ENCODE data around the gene METRNL.
"Not testable (repeated sequence)": the region's sequence is repeated elsewhere in the genome, so short reads cannot be mapped to it uniquely, and the experiment has no call there.

Gene METRNL

DNA sequence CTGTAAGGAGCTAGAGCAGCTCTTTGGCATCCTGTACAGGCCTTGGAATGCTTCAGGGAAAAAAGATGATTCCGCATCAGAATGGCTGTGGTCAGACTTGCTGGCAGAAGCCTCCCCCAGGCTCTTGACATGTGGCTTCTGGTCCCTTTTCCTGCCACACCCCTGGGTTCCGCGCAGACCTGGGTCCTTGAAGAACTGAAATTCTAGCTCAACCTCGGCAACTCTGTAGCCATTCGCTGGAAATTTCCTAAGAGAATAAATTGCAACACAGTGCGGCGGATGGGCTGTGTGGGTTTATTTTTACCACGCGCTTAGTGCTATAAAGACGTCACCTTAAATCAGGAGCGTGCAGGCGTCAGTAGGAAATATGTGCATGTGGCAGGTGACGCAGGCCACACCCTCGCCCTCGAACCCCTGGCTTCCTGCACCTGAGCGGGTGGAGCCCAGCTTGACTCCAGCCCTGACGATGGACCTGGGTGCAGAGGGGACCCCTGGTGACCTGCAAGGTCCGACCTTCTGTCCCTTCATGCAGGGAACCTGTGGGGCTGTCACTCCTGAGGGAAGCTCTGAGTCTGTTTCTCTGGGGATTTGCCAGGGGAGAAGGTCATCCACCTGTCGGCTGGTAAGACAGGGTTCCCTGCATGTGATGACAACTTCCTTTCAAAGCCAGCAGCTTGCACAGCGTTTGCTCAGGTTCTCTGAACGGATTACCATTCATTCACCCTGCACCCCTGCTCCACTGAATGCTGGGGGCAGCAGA is 46.3 kb downstream of the METRNL start:
- DNase-seq: no peak

DNA sequence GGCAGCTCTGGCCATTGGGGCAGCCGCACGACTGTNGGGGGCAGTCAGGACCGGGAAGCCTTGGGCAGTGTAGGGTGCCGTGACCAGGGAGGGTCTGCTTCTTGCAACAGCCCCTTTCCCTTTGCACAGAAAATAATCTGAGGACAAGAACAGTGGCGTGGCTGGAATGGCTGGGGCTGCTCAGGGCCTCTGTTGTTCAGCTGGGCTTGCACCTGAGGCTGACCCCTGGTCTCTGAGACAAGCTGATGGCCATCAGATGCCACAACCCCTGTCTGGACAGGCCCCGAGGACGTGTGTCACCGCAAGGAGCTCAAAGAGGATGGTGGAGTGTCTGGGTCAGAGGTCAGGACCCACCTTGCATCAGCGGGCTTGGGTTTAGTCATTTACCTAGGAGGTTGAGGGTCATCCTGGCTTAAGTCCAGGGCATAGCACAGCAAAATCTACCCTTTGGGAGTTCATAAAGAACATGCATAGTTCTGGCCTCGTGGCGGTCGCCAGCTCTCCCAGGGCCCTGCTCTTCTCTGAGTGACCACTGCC is 46.9 kb downstream of the METRNL start:
- no peak for DNase-seq

DNA sequence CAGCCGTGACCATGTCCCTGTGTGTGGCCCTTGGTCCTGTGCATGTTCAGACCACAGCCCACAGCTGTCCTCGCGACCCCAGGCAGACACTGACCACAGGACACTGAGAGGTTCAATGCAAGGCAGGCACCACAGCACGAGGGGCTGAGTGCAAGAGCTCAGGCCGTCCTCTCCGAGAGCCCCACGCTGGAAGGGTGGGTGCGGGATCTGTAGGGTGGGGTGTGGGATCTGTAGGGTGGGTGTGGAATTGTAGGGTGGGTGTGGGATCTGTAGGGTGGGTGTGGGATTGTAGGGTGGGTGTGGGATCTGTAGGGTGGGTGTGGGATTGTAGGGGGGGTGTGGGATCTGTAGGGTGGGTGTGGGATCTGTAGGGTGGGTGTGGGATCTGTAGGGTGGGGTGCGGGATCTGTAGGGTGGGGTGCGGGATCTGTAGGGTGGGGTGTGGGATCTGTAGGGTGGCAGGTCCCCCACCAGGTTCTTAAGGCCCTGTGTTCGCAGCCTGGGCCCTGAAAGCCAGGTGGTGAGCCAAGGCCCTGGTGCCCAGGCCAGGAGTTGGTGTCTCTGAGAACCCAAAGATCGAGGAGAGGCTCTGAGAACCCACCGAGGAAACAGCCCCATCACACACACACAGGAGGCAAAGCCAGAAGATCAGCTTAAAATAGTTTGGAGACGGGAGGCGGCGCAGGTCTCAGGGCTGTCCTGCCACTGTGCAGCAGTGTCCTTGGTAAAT is 48.2 kb downstream of the METRNL start:
- no peak for DNase-seq

DNA sequence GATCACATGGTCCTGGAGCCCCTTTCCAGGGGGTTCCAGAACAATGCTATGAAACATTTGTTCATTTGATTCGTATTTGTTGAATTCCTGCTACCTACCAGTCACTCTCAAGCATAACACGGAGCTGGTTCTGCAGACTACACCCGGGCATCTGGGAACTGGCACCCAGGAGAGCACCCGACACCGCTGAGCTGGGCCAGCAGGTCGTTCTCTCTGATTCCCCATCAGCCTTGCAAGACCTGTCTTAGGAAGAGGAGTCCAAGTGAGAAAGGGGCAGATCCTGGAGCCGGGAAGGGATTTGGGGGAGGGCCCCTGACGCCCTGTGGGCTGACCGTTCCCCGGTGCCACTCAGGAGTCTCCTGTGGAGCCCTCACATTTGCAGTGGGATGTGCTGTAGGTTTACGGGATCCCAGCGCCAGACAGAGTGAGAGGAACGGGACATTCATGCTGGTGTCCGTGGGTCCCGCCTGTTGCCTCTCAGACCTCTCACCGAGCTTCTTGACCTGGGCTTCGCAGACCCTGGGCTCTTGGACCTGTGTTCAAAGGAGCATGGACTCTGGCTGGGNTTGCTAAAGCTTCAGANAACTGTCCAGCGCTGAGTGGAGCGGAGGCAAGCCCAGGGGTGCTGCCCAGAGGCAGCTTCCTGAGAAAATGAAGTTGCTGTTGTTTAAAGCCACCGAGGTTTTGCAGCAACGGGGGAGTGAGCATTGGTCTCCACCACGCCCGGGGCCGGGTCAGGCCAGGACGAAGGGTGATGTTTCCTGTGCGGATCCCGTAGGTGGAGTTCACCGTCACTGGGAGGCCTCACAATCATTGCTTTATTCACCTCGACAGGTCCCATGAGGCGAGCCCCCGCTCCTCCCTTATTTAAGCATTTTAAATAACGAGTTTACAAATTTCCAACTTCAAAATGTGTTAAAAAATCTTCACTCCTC is 49.2 kb downstream of the METRNL start:
- DNase-seq: no peak

DNA sequence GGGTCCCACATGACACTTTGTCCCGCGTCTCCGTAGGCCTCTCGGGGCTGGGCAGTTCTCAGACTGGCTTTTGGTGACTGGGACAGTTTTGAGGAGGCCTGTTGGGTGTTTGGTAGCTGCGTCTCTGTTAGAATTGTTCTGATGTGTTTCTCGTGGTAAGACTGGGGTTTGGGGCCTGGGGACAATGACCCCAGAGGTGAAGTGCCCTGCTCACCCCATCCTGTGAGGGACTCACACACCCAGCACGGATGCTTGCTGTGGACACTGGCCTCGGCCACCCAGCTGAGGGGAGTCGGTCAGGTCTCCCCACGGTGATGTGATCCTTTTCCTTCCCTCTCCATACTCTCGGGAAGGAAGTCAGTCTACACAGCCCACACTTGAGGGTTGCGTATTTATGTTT is 50.3 kb downstream of the METRNL start:
- no peak for DNase-seq

DNA sequence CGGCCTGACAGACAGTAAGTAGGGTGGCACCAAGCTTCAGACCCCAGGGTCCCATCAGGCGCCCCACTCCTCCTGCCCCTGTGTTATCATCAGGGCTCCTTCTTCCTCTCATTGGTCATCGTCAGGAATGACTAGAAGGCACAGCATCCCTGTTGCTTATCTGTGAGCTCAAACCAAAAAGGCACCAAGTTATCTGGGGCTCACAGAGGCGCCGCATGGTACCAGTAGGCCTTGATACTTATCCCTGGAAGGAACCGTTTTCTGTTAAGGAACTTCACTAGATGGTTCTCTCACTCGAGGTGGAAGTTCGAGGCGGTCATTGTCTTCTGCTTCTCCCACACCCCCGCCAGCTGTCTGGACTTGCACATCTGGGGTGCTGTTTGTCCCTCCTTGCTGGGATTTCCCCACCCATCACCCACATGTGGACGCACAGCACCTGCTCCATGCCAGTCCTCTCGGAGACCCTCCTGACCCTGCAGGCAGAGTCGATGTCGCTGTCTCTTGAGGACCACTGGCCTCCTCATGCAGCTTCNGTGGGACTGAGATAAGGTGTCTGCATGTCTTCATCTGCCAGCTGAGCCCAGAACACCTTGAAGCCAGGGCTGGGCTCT is 52.1 kb downstream of the METRNL start:
- no peak for DNase-seq

DNA sequence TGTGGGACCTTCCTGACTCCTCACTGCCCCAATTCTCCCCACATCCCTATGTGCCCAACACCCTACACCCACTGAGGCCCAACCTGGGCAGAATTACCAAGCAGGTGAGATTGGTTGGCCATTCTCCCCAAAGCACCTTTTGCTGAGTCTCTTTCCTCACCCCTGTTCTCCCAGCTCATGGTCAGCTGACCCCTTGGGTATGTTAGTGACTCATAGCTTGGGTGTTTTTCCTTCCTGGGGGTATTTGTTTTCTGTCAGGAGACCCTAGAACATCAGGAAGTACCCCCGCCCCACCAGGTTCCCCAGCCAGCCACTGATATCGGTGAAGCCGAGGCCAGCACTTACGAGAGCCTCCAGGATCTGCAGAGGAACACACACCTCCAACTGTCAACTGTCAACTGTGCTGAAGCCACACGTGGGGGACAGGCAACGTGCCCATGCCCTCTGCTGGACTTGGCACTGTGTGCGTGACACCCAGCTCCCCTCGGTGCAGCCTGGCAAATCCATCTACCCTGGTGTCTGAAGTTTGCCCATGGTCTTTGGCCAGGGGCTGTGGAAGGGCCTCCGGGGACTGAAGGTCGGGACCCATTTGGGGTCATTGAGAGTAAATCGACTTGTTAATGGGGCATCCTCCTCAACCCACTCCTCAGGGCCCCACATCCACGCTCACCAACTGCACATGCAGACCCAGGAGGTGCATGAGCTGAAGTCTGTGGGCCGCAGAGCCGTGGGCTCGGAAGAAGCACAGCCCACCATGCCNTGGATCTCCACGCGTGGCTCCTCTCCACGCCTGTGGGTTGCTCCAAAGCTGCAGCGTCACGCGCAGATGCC is 53.1 kb downstream of the METRNL start:
- DNase-seq: no peak

DNA sequence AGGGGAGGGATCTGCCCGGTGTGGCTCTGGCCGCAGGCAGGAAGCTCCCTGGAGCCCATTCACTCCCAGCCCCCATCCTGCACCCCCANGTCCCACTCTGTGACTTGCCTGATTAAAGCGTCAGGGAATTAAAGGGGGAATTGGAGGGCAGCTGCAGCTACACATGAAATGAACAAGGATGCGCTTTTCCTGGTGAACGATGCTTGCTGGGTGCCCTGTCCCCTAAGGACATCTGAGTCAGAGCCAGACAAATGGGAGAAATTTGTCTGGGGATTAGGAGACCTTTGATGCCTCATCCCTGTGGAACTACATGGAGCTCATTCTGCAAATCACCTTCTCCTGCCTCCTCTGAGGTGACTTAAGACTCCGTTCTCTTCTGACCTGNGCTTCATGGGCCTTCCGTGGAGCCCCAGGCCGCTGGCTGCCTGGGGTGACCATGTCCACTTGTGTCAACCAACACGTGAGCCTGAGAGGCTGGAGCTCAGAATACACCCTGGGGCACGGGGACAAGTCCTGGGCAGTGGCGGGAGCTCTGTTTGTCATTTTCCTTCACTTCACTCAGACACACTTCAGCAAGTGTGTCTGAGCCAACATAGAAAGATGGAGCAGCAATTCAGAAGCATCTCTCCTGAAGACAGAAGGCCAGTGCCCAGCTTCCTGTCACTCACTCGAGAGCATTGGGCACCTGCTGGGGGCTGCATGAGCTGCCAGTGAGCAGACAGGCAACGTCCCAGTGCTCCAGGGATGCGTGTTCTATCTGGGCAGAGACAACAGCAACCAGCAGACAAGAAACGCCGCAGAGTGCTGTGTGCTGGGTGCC is 54.1 kb downstream of the METRNL start:
- DNase-seq: no peak

DNA sequence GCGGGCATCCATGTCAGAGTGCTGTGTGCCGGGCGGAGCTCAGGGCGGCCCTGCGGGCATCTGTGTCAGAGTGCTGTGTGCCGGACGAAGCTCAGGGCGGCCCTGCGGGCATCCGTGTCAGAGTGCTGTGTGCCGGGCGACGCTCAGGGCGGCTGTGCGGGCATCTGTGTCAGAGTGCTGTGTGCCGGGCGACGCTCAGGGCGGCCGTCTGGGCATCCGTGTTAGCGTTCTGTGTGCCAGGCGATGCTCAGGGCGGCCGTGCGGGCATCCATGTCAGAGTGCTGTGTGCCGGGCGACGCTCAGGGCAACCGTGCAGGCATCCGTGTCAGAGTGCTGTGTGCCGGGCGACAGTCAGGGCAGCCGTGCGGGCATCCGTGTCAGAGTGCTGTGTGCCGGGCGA is 55.0 kb downstream of the METRNL start:
- not testable (repeated sequence) for DNase-seq

DNA sequence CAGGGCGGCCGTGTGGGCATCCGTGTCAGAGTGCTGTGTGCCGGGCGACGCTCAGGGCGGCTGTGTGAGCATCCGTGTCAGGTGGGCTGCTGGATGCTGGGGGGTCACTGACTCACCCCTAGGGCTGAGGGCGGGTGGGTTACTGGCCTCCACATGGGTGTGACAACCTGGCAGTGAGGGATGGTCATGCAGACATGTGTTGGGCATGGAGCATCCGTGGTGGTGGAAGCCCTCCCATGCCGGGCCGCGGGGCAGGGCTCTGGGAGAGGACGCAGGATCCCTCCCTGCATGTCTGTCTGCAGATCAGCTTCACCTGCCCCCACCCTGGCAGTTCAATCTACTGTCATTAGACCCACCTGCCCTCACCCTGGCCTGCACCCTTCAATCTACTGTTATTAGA is 56.3 kb downstream of the METRNL start:
- no peak for DNase-seq

DNA sequence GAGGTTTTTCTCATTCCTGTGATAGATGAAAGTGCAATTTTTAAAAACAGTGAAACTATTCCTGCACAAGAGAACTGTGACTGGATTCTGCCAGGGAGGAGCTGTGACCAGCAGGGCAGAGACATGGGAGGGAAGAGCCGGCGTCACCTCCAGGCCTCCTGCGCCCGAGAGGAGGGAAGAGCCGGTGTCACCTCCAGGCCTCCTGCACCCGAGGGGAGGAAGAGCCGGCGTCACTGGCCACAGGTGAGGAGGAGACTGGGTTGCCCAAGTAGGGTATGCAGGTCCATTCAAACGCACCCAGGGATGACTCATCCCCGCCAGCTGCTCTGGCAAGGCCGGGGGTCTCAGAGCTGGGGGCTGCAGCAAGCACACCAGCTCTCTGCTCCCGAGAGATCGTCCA is 56.7 kb downstream of the METRNL start:
- DNase-seq: no peak

DNA sequence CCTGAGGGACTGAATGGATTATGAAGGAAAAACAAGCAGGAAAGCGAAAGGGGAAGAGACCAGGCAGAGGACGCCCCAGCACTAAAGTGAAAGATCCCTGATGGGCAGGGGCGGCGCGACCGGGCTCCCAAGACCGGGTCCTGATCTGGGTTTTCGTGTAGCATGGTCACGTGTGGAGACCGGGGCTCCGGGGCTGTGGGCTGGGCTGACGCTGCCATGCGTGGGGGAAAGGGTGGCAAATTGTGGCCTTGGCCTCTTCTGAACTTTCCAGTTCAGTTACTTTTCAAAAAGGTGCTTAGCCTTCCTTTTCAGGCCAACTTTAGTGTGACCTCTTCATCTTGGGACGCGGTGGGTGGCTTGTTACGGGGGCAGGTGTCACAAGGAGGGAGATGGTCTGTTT is 57.5 kb downstream of the METRNL start:
- DNase-seq: no peak

DNA sequence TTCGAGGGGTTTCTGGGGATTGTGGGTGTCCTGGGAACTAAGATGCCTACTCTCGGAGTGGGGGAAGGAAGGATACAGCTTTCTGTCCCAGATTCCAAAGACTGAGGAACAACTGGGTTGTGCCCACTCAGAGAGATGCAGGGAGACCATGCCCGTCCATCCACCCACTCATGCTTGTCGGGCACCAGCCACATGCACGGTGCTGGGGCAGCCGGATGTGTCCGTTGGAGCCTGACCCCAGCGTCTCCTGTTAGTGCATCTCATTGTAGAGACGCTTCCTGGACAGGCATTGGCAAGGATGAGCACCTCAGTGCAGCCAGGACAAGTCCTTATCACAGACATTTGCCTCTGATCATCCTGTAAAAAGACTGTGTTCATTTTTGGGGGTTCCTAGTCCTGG is 58.1 kb downstream of the METRNL start:
- DNase-seq: no peak

DNA sequence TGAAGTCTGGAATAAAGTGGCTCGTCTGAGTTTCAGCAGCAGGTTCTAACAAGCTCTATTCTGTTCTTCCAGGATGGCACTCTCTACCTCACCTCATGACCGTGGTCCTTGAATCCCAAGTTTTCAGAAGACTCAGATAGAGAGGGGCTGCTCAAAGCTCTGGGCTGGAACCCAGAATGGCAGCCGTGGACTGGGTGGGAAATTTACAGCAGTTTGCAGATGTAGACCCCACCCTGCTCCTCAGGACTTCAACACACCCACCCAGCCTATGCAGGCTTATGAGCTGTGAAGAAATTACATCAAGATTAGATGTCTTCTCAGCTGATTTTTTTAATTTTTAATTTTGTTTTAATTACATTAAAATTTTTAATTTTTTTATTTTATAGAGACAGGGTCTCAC is 59.4 kb downstream of the METRNL start:
- DNase-seq: no peak

DNA sequence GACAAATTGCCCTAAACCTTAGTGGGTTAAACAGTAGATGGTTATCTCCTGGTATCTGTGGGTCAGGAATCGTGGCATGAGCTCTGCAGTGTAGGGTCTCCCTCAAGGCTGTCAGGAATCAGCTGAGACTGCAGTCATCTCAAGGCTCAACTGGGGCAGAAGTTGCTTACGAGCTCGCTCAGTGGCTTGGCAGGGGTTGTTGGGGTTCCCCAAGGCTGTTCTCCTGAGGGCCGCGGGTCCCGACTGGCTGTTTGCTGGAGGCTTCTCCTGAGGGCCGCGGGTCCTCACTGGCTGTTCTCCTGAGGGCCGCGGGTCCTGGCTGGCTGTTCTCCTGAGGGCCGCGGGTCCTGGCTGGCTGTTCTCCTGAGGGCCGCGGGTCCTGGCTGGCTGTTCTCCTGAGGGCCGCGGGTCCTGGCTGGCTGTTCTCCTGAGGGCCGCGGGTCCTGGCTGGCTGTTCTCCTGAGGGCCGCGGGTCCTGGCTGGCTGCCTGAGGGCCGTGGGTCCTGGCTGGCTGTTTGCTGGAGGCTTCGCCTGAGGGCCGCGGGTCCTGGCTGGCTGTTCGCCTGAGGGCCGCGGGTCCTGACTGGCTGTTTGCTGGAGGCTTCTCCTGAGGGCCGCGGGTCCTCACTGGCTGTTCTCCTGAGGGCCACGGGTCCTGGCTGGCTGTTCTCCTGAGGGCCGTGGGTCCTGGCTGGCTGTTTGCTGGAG is 60.3 kb downstream of the METRNL start:
- DNase-seq: not testable (repeated sequence)

DNA sequence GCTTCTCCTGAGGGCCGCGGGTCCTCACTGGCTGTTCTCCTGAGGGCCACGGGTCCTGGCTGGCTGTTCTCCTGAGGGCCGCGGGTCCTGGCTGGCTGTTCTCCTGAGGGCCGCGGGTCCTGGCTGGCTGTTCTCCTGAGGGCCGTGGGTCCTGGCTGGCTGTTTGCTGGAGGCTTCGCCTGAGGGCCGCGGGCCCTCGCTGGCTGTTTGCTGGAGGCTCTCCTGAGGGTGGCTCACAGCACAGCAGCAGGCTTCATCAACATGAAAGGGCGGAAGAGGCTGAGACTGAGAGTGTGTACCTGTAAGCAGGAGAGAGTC is 60.8 kb downstream of the METRNL start:
- DNase-seq: not testable (repeated sequence)

DNA sequence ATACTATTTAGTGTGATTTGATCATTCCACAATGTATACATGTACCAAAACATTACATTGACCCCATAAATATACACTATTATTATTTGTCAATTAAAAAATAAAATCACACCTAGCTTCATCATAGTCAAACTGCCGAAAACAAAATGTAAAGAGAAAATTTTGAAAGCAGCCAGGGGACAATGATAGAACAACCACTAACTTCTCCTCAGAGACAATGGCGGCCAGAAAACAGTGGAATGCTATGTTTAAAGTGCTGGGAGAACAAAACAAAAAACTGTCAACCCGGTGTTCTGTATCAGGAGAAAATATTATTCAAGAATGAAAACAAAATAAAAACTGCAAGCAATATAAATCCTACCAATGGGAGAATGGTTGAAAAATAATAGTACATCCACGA is 63.2 kb downstream of the METRNL start:
- DNase-seq: no peak

DNA sequence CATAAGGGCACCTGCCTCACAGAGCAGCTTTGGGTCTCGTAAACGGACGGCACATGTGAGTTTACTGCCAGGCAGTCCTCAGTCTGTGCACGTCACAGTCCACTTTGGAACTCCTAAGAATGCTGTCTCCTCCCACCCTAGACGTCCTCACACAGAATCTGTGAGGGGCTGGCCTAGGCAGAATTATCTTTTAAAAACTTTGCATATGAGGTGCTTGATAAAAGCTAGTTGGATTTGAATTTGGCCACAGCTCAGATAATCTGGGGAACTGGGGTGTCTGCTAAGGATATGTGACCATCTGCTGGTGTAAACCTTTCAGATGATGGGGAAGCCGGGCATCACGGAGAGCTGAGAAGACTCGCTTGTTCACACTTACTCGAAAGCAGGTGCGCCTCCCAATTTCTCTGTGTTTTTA is 64.4 kb downstream of the METRNL start:
- DNase-seq: no peak
